ENCODE results near the gene CCDC14.

CCDC14 gene

GRCh38 chr3:123939706-123940105, 21.3 kb downstream of the CCDC14 start:
- no peak for DNase-seq (ENCODE audit: low read depth in 1 of 2, low spot score in 1 of 2)
- TF ChIP-seq POLR2AphosphoS5 (IDR thresholded peaks at IDR 0.05; ENCODE audit: low read depth) (no peak), REST (IDR thresholded peaks at IDR 0.05; ENCODE audit: insufficient replicate concordance, low read depth) (no peak), GABPA (IDR thresholded peaks at IDR 0.05; ENCODE audit: low read depth) (no peak), CTCF (IDR thresholded peaks at IDR 0.05; ENCODE audit: insufficient read depth, low read length) (no peak), SPI1 (IDR thresholded peaks at IDR 0.05; ENCODE audit: borderline replicate concordance, low read depth) (no peak)
- Histone ChIP-seq H3K27me3 (ENCODE audit: insufficient read depth, poor library complexity, severe bottlenecking) (no peaks in the 10 kb centered on the region), H3K27ac (replicated peaks) (no peak overlapping the region), H3K4me3 (replicated peaks; ENCODE audit: insufficient read depth, low read length) (no peak overlapping the region)

- no peak overlapping the region for H3K27ac ChIP-seq (replicated peaks)
- TF ChIP-seq REST (IDR thresholded peaks at IDR 0.05; ENCODE audit: insufficient replicate concordance, low read depth) (no peak), POLR2AphosphoS5 (IDR thresholded peaks at IDR 0.05; ENCODE audit: low read depth) (no peak), GABPA (IDR thresholded peaks at IDR 0.05; ENCODE audit: low read depth) (no peak)
- H3K4me3 ChIP-seq (replicated peaks; ENCODE audit: insufficient read depth, low read length): no peak overlapping the region
- no peaks in the 10 kb centered on the region for H3K27me3 ChIP-seq (ENCODE audit: insufficient read depth, poor library complexity, severe bottlenecking)
- DNase-seq (ENCODE audit: low read depth in 1 of 2, low spot score in 1 of 2): no peak
Measured at GRCh38 chr3:123936400-123936799, 24.6 kb downstream of the CCDC14 start.

GRCh38 chr3:123935830-123936229, 25.2 kb downstream of the CCDC14 start:
- no peak overlapping the region for H3K4me3 ChIP-seq (replicated peaks; ENCODE audit: insufficient read depth, low read length)
- TF ChIP-seq GABPA (IDR thresholded peaks at IDR 0.05; ENCODE audit: low read depth) (no peak), REST (IDR thresholded peaks at IDR 0.05; ENCODE audit: insufficient replicate concordance, low read depth) (no peak), CTCF (IDR thresholded peaks at IDR 0.05; ENCODE audit: insufficient read depth, low read length) (no peak), POLR2AphosphoS5 (IDR thresholded peaks at IDR 0.05; ENCODE audit: low read depth) (no peak), SPI1 (IDR thresholded peaks at IDR 0.05; ENCODE audit: borderline replicate concordance, low read depth) (no peak)
- H3K27me3 ChIP-seq (ENCODE audit: insufficient read depth, poor library complexity, severe bottlenecking): no peaks in the 10 kb centered on the region
- H3K27ac ChIP-seq (replicated peaks): no peak overlapping the region
- no peak for DNase-seq (ENCODE audit: low read depth in 1 of 2, low spot score in 1 of 2)

- no peak for TF ChIP-seq GABPA (IDR thresholded peaks at IDR 0.05; ENCODE audit: low read depth)
- no peak for TF ChIP-seq REST (IDR thresholded peaks at IDR 0.05; ENCODE audit: insufficient replicate concordance, low read depth)
- TF ChIP-seq SPI1 (IDR thresholded peaks at IDR 0.05; ENCODE audit: borderline replicate concordance, low read depth): no peak
- no peak overlapping the region for H3K4me3 ChIP-seq (replicated peaks; ENCODE audit: insufficient read depth, low read length)
- H3K27ac ChIP-seq (replicated peaks): no peak overlapping the region
- H3K27me3 ChIP-seq (ENCODE audit: insufficient read depth, poor library complexity, severe bottlenecking): no peaks in the 10 kb centered on the region
- no peak for DNase-seq (ENCODE audit: low read depth in 1 of 2, low spot score in 1 of 2)
Measured at GRCh38 chr3:123934250-123934649, 26.8 kb downstream of the CCDC14 start.
